Body of pancreas (tissue), 4 donors: ENCODE data around the gene OR52N2. TPM values are rescaled to one million over a fixed set of nuclear protein-coding genes. Genes with fewer than 3 reads are reported as not detected.

ENCODE experiments used
- ATAC-seq: fragments of 150-250 bp; one replicate; pipeline ENCODE4 v1.9.1; 2016
- DNase-seq, 4 donors: peaks; one replicate each; pipeline ENCODE4 v3.0.0-alpha.2; 2019
- H3K27ac ChIP-seq, 4 donors: fragments of 200-600 bp; sonication (generic); 1 replicate in 3 of 4; 2 replicates in 1 of 4; pipeline versions ENCODE4 v1.5.1 to v1.6.1; 2016 to 2019; ENCODE audit warnings: mild to moderate bottlenecking in 1 of 4, mixed read lengths in 1 of 4, moderate library complexity in 1 of 4
- H3K27me3 ChIP-seq, 2 donors: fragments of 200-600 bp; sonication (generic); one replicate each; pipeline ENCODE4 v1.6.0; 2016; ENCODE audit warnings: mild to moderate bottlenecking in 1 of 2
- H3K36me3 ChIP-seq, 2 donors: fragments of 200-600 bp; sonication (generic); replicated peaks in 1 of 2; 2 replicates each; pipeline ENCODE4 v1.5.1; 2016; ENCODE audit warnings: low read depth in 2 of 2; ENCODE audit not compliant: insufficient read depth in 1 of 2
- H3K4me1 ChIP-seq: fragments of 200-600 bp; sonication (generic); one replicate; pipeline ENCODE4 v1.6.0; 2016
- H3K4me3 ChIP-seq, 2 donors: fragments of 200-600 bp; sonication (generic); 1 replicate in 1 of 2; 2 replicates in 1 of 2; pipeline ENCODE4 v1.5.1; 2016 to 2019
- H3K9me3 ChIP-seq, 3 donors: fragments of 200-600 bp; sonication (generic); 1 replicate in 2 of 3; 2 replicates in 1 of 3; pipeline ENCODE4 v1.5.1; 2016
- CTCF ChIP-seq, 7 experiments: fragments of 450-650 bp in 4 of 7; fragments of 200-600 bp in 3 of 7; sonication (generic) in 3 of 7; IDR thresholded peaks; one replicate each; pipeline ENCODE4 v1.5.1; 2016 to 2019; ENCODE audit warnings: antibody characterized with exemption in 7 of 7
- POLR2A ChIP-seq, 3 donors: fragments of 450-650 bp; IDR thresholded peaks; one replicate each; pipeline ENCODE4 v1.6.1; 2016; ENCODE audit warnings: antibody characterized with exemption in 3 of 3, mild to moderate bottlenecking in 2 of 3
- WGBS, 2 donors: methylation state at CpG; one replicate each; pipeline ENCODE4 v1.1.5; 2017; 5-methylcytosine and 5-hydroxymethylcytosine counted together
- intact Hi-C: fragments of 100-400 bp; cut with DNase I; formaldehyde crosslinking; loops from one replicate; pipeline ENCODE4 v1.15.1; 2023
- total RNA-seq, 2 donors: library from RNA; depleted of rRNA; stranded (reverse); fragments of >200 nt; gene quantifications; one replicate each; pipeline ENCODE4 v1.1.0, GENCODE V29; 2016

Gene OR52N2
- not detected for total RNA-seq

- WGBS, 2 donors: 5 to 15% methylated on average over 24 of the region's 24 CpGs
- H3K4me1 ChIP-seq: peaks cover 11% of the 10 kb centered on the region
- H3K27ac ChIP-seq: no peak within 1 kb of the TSS
- no peaks in the 10 kb centered on the region for H3K36me3 ChIP-seq
- peak; percentile 92 for ATAC-seq
- intact Hi-C loops: loop anchor here (10.0 kb wide), 2 partner anchors 324 to 684 kb away; partner anchors contain the start of gene OR52D1
- H3K27me3 ChIP-seq: peaks cover 0 to 3% of the 10 kb centered on the region in 2 donors
- DNase-seq: peak; percentile 73 to 84 (median 78)
- peak within 1 kb of the TSS in 1 of 2 donors; percentile 11 for H3K4me3 ChIP-seq
- H3K9me3 ChIP-seq: no peaks in the 10 kb centered on the region
- TF ChIP-seq CTCF (IDR thresholded peaks at IDR 0.05) (peak; percentile 57 to 88 (median 83)), POLR2A (IDR thresholded peaks at IDR 0.05) (no peak)
These were observed at the start of gene OR52N2 for GRCh38 chr11:5808500-5809121. OR52N2 (plus strand) TSS chr11:5808924; CDS start chr11:5820336, 11,412 bp downstream.

- intact Hi-C loops: no loop called here
- H3K36me3 ChIP-seq: no peaks in the 10 kb centered on the region
- no peak for TF ChIP-seq POLR2A (IDR thresholded peaks at IDR 0.05)
- TF ChIP-seq CTCF (IDR thresholded peaks at IDR 0.05): no peak
- no peak for ATAC-seq
- 10 to 19% methylated on average over 1 of the region's 1 CpG for WGBS, 2 donors
- H3K4me3 ChIP-seq: no peak overlapping the region
- no peaks in the 10 kb centered on the region for H3K4me1 ChIP-seq
- no peaks in the 10 kb centered on the region for H3K9me3 ChIP-seq
- no peak for DNase-seq
- H3K27me3 ChIP-seq: no peaks in the 10 kb centered on the region
- no peak overlapping the region for H3K27ac ChIP-seq
These were observed 41.7 kb upstream of the OR52N2 start for GRCh38 chr11:5767056-5767455.

- no peaks in the 10 kb centered on the region for H3K9me3 ChIP-seq
These were observed 25.5 kb upstream of the OR52N2 start, which contains the start of gene OR52N5 for GRCh38 chr11:5783255-5783654. OR52N5 (minus strand) TSS chr11:5783355; CDS start chr11:5778634, 4,721 bp downstream.

GRCh38 chr11:5791165-5791564 lies 17.6 kb upstream of the OR52N2 start, which contains the start of gene OR52N1:
OR52N1 (minus strand) TSS chr11:5791265; CDS start chr11:5788816, 2,449 bp downstream.
- no peak for ATAC-seq

More at GRCh38 chr11:5783255-5783654, 25.5 kb upstream of the OR52N2 start, which contains the start of gene OR52N5:
- Histone ChIP-seq H3K4me1 (no peaks in the 10 kb centered on the region), H3K27me3 (no peaks in the 10 kb centered on the region), H3K4me3 (no peak within 1 kb of the TSS), H3K27ac (no peak within 1 kb of the TSS), H3K36me3 (no peaks in the 10 kb centered on the region)
- no peak for DNase-seq
- TF ChIP-seq CTCF (IDR thresholded peaks at IDR 0.05) (no peak), POLR2A (IDR thresholded peaks at IDR 0.05) (no peak)
- intact Hi-C loops: no loop called here
- WGBS, 2 donors: 33 to 41% methylated on average over 4 of the region's 4 CpGs
- no peak for ATAC-seq

More at GRCh38 chr11:5791165-5791564, 17.6 kb upstream of the OR52N2 start, which contains the start of gene OR52N1:
- H3K27ac ChIP-seq: no peak within 1 kb of the TSS
- no peaks in the 10 kb centered on the region for H3K4me1 ChIP-seq
- no peak within 1 kb of the TSS for H3K4me3 ChIP-seq
- H3K27me3 ChIP-seq: no peaks in the 10 kb centered on the region
- DNase-seq: no peak
- TF ChIP-seq POLR2A (IDR thresholded peaks at IDR 0.05) (no peak), CTCF (IDR thresholded peaks at IDR 0.05) (no peak)
- H3K9me3 ChIP-seq: no peaks in the 10 kb centered on the region
- H3K36me3 ChIP-seq: no peaks in the 10 kb centered on the region
- WGBS, 2 donors: 63 to 74% methylated on average over 3 of the region's 3 CpGs
- intact Hi-C loops: no loop called here
